Muscle layer of duodenum (tissue), 2 donors: ENCODE results near the gene SLCO4A1.

Source experiments
- H3K27ac ChIP-seq: one replicate; pipeline ENCODE4 v1.7.0; 2013; ENCODE audit warnings: mild to moderate bottlenecking, low read length
- H3K27me3 ChIP-seq: one replicate; pipeline ENCODE4 v1.7.0; 2013; ENCODE audit warnings: low read depth, mild to moderate bottlenecking, control low read depth, low read length
- H3K36me3 ChIP-seq, 2 donors: one replicate each; pipeline ENCODE4 v1.7.0; 2013; ENCODE audit warnings: low read length in 2 of 2, control low read depth in 1 of 2, mild to moderate bottlenecking in 1 of 2; ENCODE audit not compliant: insufficient read depth in 2 of 2, control insufficient read depth in 1 of 2
- H3K4me1 ChIP-seq, 2 donors: one replicate each; pipeline ENCODE4 v1.7.0; 2013; ENCODE audit warnings: low read length in 2 of 2, mild to moderate bottlenecking in 2 of 2, control low read depth in 1 of 2, moderate library complexity in 1 of 2; ENCODE audit not compliant: insufficient read depth in 2 of 2, control insufficient read depth in 1 of 2
- H3K4me3 ChIP-seq, 2 donors: one replicate each; pipeline ENCODE4 v1.7.0; 2013; ENCODE audit warnings: low read length in 2 of 2, low read depth in 1 of 2, mild to moderate bottlenecking in 1 of 2
- H3K9me3 ChIP-seq, 2 donors: one replicate each; pipeline ENCODE4 v1.7.0; 2013; ENCODE audit warnings: low read length in 2 of 2, control low read depth in 1 of 2, mild to moderate bottlenecking in 1 of 2; ENCODE audit not compliant: control insufficient read depth in 1 of 2
- donor health status: healthy.

Gene SLCO4A1

GRCh38 chr20:62601172-62601571 is 41.1 kb upstream of the SLCO4A1 start:
- Histone ChIP-seq H3K36me3 (no peaks in the 10 kb centered on the region), H3K27me3 (peaks cover 13% of the 10 kb centered on the region), H3K27ac (no peak overlapping the region), H3K9me3 (no peaks in the 10 kb centered on the region), H3K4me1 (peaks cover 5 to 6% of the 10 kb centered on the region in 2 donors), H3K4me3 (no peak overlapping the region)

GRCh38 chr20:62601714-62602113 is 40.6 kb upstream of the SLCO4A1 start:
- Histone ChIP-seq H3K36me3 (no peaks in the 10 kb centered on the region), H3K4me1 (peaks cover 6 to 9% of the 10 kb centered on the region in 2 donors), H3K4me3 (no peak overlapping the region), H3K27ac (no peak overlapping the region), H3K9me3 (no peaks in the 10 kb centered on the region), H3K27me3 (peaks cover 12% of the 10 kb centered on the region)

GRCh38 chr20:62602550-62602949 is 39.8 kb upstream of the SLCO4A1 start:
- H3K27me3 ChIP-seq: peaks cover 6% of the 10 kb centered on the region
- H3K4me1 ChIP-seq: peaks cover 6 to 12% of the 10 kb centered on the region in 2 donors
- H3K4me3 ChIP-seq: peak overlapping the region in 1 of 2 donors; percentile 24
- peak overlapping the region; percentile 19 for H3K27ac ChIP-seq
- no peaks in the 10 kb centered on the region for H3K36me3 ChIP-seq
- H3K9me3 ChIP-seq: no peaks in the 10 kb centered on the region

DNA sequence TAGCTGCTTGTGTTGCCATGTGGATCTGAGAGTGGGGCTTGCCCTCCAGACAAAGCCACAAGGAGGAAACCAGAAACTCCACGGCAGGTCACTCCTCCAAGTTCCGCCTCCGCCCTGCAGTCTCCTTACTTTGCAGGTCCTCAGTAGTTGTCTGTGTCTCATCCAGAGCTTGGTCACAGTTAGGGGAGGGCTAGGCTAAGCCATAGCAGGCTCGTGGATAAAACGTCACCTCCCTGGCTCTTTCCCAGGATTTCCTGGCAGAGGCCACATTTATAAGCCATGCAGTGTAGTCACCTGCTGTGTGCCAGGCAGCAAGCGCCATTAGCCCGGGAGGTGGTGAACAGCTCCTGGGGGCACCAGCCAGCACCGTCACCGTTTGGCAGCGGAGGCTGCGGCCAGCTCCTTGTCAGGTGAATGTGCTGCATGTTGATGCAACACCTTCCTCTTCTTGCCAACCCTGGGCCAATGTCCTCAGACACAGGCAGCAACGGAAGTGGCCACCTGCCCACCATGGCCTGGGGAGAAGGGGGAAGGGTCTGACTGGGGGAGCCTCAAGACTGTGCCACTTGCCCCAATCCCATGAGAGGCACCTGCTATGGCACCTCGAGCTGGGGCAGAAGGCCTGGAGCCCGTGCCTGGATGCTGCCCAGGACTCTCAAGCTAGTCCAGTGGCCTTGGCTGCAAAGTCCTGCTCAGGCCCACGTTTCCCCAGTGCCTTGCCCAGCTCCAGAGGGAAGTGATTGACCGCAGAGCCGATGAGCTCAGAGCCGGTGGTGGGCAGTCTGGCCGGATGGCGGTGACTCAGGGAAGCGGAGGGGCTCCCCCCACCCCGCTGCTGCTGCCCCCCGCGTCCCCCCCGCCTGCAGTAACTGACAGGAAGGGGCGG is 39.0 kb upstream of the SLCO4A1 start:
- Histone ChIP-seq H3K4me3 (peak overlapping the region in 1 of 2 donors; percentile 24), H3K27ac (peak overlapping the region; percentile 19)

DNA sequence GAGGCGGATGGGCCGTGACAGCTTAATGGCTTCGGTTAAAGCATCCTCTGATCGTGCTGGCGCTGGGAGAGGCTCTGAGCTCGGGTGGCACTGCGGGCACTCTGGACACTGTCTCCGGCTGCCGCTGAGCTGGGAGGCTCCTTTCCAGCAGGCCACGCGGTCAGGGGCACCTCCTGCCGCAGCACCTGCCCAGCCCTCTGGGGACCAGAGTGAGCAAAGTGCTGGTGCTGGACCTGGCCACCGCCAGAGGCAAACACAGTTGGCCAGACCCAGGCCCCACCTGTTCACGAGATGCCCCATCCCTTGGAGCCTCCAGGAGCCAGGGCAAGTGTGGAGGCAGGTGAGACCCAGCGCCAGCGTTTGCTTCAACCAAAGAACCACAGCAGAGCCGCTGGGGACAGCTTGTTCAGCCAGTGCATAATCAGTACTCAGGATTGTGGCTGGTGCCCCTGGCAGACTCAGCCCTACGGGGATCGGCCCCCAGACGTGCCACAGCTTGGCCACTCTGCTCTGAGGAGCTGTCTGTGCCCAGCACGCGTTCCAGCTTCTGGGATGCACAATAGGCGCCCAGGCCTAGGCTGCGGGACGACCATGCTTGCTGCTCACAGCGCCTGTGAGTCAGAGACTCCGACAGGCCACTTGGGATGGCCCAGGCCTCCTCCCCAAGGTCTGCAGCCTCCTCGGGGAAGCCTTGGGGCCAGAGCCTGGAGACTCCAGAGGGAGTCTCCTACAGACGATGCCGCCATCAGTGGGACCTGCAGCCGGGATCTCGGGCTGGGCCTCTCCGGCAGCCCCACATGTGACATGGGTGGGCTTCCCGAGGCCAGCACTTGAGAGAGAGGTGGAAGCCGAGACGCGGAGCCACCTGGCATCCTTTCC is 38.2 kb upstream of the SLCO4A1 start:
- H3K27ac ChIP-seq: no peak overlapping the region

More for the DNA sequence above, 39.0 kb upstream of the SLCO4A1 start:
- H3K4me1 ChIP-seq: peaks cover 6 to 12% of the 10 kb centered on the region in 2 donors
- H3K36me3 ChIP-seq: no peaks in the 10 kb centered on the region
- H3K9me3 ChIP-seq: no peaks in the 10 kb centered on the region
- peaks cover 6% of the 10 kb centered on the region for H3K27me3 ChIP-seq

DNA sequence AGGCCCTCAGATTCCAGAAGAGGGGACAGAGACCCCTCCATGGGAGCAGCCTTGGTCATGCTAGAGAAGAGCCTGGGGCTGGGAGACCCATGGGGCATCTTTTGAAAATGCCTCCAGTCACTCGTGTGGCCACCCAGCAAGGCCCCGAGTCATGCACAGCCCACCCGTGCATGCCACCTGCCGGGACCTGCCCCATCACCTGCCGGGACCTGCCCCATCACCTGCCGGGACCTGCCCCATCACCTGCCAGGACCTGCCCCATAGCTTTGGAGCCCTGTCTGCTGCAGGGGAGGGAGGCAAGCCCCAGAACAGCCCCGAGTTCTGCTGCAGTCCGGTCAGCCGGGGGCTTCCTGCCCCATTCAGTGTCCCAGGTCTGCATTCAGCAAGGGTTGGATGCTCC is 37.5 kb upstream of the SLCO4A1 start:
- H3K36me3 ChIP-seq: no peaks in the 10 kb centered on the region
- H3K27ac ChIP-seq: no peak overlapping the region
- H3K27me3 ChIP-seq: no peaks in the 10 kb centered on the region
- peaks cover 6 to 12% of the 10 kb centered on the region in 2 donors for H3K4me1 ChIP-seq
- no peaks in the 10 kb centered on the region for H3K9me3 ChIP-seq
- H3K4me3 ChIP-seq: no peak overlapping the region

More for the DNA sequence above, 38.2 kb upstream of the SLCO4A1 start:
- Histone ChIP-seq H3K36me3 (no peaks in the 10 kb centered on the region), H3K9me3 (no peaks in the 10 kb centered on the region), H3K4me3 (no peak overlapping the region), H3K27me3 (peaks cover 2% of the 10 kb centered on the region), H3K4me1 (peaks cover 6 to 12% of the 10 kb centered on the region in 2 donors)

GRCh38 chr20:62605236-62605943 is 36.9 kb upstream of the SLCO4A1 start:
- H3K4me3 ChIP-seq: no peak overlapping the region
- H3K4me1 ChIP-seq: peaks cover 6 to 12% of the 10 kb centered on the region in 2 donors
- H3K9me3 ChIP-seq: no peaks in the 10 kb centered on the region
- no peaks in the 10 kb centered on the region for H3K27me3 ChIP-seq
- H3K27ac ChIP-seq: no peak overlapping the region
- H3K36me3 ChIP-seq: no peaks in the 10 kb centered on the region

DNA sequence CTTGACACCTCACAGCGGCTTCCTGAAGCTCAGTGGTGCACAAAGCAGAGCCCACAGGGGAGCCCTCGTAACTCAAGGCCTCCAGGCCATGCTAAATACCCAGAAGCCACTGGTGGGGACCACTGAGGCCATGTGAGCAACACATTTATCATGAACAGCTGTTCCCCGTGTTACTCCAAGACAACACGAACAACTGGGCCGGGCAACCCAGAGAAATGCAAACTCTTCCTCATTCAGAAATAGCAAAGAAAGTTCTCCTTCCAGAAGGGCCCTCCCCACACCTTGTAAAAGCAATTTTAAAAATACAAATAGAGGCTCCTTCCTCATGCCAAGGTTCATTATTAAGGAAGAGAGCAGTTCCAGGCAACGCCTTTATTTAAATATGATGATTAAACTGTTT is 36.3 kb upstream of the SLCO4A1 start:
- H3K4me1 ChIP-seq: peaks cover 6 to 12% of the 10 kb centered on the region in 2 donors
- no peak overlapping the region for H3K27ac ChIP-seq
- no peaks in the 10 kb centered on the region for H3K27me3 ChIP-seq
- H3K36me3 ChIP-seq: no peaks in the 10 kb centered on the region
- no peak overlapping the region for H3K4me3 ChIP-seq
- H3K9me3 ChIP-seq: no peaks in the 10 kb centered on the region

DNA sequence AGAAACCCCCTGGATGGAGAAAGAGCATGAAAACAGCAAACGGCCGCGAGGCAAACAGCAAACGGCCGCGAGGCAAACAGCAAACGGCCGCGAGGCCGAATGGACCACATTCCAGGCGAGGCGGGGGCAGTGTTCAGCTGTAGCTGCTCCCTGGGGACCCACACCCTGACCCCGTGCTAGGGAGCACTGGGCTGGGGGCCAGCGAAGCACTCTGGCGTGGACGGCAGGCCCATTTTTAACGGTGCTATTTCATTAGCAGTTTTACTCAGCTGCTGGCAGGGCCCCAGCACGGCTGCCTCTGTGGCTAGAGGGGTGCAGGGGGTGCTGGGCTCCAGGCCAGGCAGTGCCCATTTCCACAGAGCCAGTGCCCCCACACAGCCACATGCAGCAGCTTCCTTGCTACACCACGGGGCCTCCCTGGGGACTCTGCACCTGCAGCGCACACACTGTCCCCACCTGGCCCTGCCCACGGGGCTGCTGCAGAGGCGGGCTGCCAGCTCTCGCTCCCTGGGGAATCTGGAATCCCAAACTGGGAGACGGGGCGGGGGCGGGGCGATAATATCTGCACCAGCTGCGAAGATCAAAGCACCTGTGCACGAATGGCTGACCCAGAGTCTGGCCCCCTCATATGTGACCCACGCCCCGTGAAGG is 35.6 kb upstream of the SLCO4A1 start:
- no peaks in the 10 kb centered on the region for H3K9me3 ChIP-seq
- H3K4me1 ChIP-seq: peaks cover 6 to 12% of the 10 kb centered on the region in 2 donors
- H3K36me3 ChIP-seq: no peaks in the 10 kb centered on the region
- H3K27me3 ChIP-seq: no peaks in the 10 kb centered on the region
- H3K27ac ChIP-seq: no peak overlapping the region
- no peak overlapping the region for H3K4me3 ChIP-seq

DNA sequence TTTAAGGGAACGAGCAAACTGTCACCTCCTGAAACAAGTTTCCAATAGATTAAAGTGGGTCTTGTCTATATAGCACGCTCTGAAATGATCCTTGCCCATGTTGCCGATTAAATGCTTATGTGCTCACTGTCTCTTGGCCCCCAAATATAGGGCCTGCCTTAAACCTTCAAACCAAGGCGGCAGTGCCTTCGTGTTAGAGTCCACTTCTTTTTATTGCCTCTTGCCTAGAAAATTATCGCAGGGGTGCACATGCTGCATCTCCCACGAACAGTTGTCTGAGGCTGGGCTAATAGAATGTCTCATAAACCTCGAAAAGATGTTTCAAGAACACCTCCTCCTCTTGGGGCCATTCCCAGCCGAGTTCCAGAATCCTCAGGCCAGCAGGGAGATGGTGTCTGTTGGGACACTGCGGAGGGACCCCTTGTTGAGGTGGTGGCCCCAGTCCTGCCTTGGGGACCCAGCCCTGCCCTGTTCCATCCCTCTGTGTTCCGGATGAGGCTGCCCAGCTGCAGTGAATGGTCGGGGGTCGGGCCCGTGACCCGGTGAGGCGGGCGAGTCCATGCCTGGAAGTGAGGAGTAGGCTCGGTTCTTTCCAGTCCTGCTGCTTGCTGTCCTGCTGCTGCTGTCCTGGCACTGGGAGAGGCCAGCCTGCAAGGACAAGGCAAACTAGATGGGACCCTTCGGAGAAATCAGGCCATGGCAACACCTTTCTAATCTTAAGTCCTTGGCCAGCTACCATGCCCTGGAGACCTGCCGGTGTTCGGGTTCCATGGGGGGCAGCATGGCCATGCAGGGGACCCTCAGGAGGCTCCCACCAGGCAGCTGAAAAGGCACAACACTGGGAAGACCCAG is 34.7 kb upstream of the SLCO4A1 start:
- Histone ChIP-seq H3K9me3 (no peaks in the 10 kb centered on the region), H3K4me3 (no peak overlapping the region), H3K36me3 (no peaks in the 10 kb centered on the region), H3K27ac (no peak overlapping the region), H3K4me1 (peaks cover 6 to 12% of the 10 kb centered on the region in 2 donors), H3K27me3 (no peaks in the 10 kb centered on the region)
